Neuronal stem cell (in vitro differentiated cells): ENCODE results near the gene COQ10B.

ENCODE experiments used
- DNase-seq: peaks from one replicate; pipeline ENCODE4 v3.0.0-alpha.2; 2013; ENCODE audit warnings: low spot score
- H2AFZ ChIP-seq: one replicate; pipeline ENCODE4 v1.6.1; 2013; ENCODE audit warnings: mild to moderate bottlenecking, low read length, inconsistent platforms
- H2AK5ac ChIP-seq: 2 replicates; pipeline ENCODE4 v1.6.1; 2013; ENCODE audit warnings: low read depth, mild to moderate bottlenecking, inconsistent platforms, low read length, moderate library complexity, mixed read lengths
- H2BK120ac ChIP-seq: 2 replicates; pipeline ENCODE4 v1.6.1; 2013; ENCODE audit warnings: low read depth, mild to moderate bottlenecking, inconsistent platforms, low read length, moderate library complexity, mixed read lengths
- H2BK12ac ChIP-seq: one replicate; pipeline ENCODE4 v1.6.1; 2013; ENCODE audit warnings: low read length, inconsistent platforms
- H2BK15ac ChIP-seq: 2 replicates; pipeline ENCODE4 v1.6.1; 2013; ENCODE audit warnings: mild to moderate bottlenecking, low read length, inconsistent platforms, mixed read lengths
- H2BK5ac ChIP-seq: one replicate; pipeline ENCODE4 v1.6.1; 2013; ENCODE audit warnings: inconsistent platforms, mild to moderate bottlenecking, low read length, moderate library complexity
- H3K14ac ChIP-seq: one replicate; pipeline ENCODE4 v1.6.1; 2013; ENCODE audit warnings: low read length, inconsistent platforms
- H3K18ac ChIP-seq: 2 replicates; pipeline ENCODE4 v1.6.1; 2013; ENCODE audit warnings: low read length, inconsistent platforms
- H3K23ac ChIP-seq: 2 replicates; pipeline ENCODE4 v1.6.1; 2013; ENCODE audit warnings: low read depth, mild to moderate bottlenecking, mixed read lengths, low read length, inconsistent platforms; ENCODE audit not compliant: poor library complexity
- H3K27ac ChIP-seq: replicated peaks from 3 replicates; pipeline ENCODE4 v1.5.1; 2013; ENCODE audit warnings: low read length, inconsistent platforms
- H3K27me3 ChIP-seq, 3 experiments: 2 replicates each; pipeline ENCODE4 v1.6.1; 2013; ENCODE audit warnings: low read length in 3 of 3, mild to moderate bottlenecking in 2 of 3, inconsistent platforms in 1 of 3, low read depth in 1 of 3, mixed read lengths in 1 of 3, moderate library complexity in 1 of 3; ENCODE audit not compliant: control insufficient read depth in 3 of 3, insufficient read depth in 3 of 3
- H3K36me3 ChIP-seq, 2 donors: replicated peaks in 1 of 2; 2 replicates each; pipeline ENCODE4 v1.6.1; 2013; ENCODE audit warnings: low read length in 2 of 2; ENCODE audit not compliant: control insufficient read depth in 2 of 2, insufficient read depth in 2 of 2
- H3K4ac ChIP-seq: 2 replicates; pipeline ENCODE4 v1.6.1; 2013; ENCODE audit warnings: inconsistent platforms, mild to moderate bottlenecking, low read length, moderate library complexity
- H3K4me1 ChIP-seq, 2 donors: 1 replicate in 1 of 2; 2 replicates in 1 of 2; pipeline ENCODE4 v1.6.1; 2013; ENCODE audit warnings: low read length in 2 of 2, low read depth in 1 of 2; ENCODE audit not compliant: control insufficient read depth in 2 of 2, insufficient read depth in 1 of 2
- H3K4me2 ChIP-seq: one replicate; pipeline ENCODE4 v1.6.1; 2013; ENCODE audit warnings: mild to moderate bottlenecking, low read length, inconsistent platforms; ENCODE audit not compliant: insufficient read depth, poor library complexity, severe bottlenecking
- H3K4me3 ChIP-seq, 2 donors: 2 replicates each; pipeline ENCODE4 v1.5.1; 2013; ENCODE audit warnings: low read length in 2 of 2, mild to moderate bottlenecking in 2 of 2, inconsistent platforms in 1 of 2, moderate library complexity in 1 of 2
- H3K79me1 ChIP-seq: one replicate; pipeline ENCODE4 v1.6.1; 2013; ENCODE audit warnings: low read depth, mild to moderate bottlenecking, inconsistent platforms, low read length, moderate library complexity
- H3K9ac ChIP-seq: one replicate; pipeline ENCODE4 v1.6.1; 2013; ENCODE audit warnings: mild to moderate bottlenecking, low read depth, low read length, inconsistent platforms; ENCODE audit not compliant: poor library complexity
- H3K9me3 ChIP-seq, 2 donors: replicated peaks in 1 of 2; 2 replicates each; pipeline versions ENCODE3 to v1.6.1; 2013; ENCODE audit warnings: low read length in 2 of 2, mild to moderate bottlenecking in 2 of 2, inconsistent platforms in 1 of 2, low read depth in 1 of 2, mixed read lengths in 1 of 2, moderate library complexity in 1 of 2; ENCODE audit not compliant: control insufficient read depth in 2 of 2, insufficient read depth in 1 of 2
- H4K8ac ChIP-seq: one replicate; pipeline ENCODE4 v1.6.1; 2013; ENCODE audit warnings: low read depth, mild to moderate bottlenecking, inconsistent platforms, low read length, moderate library complexity
- H4K91ac ChIP-seq: one replicate; pipeline ENCODE4 v1.6.1; 2013; ENCODE audit warnings: low read length, low read depth, mild to moderate bottlenecking, inconsistent platforms; ENCODE audit not compliant: poor library complexity
- WGBS, 2 donors: extraction: QIAGEN DNeasy Blood & Tissue Kit; methylation state at CpG; one replicate each; pipeline ENCODE4 v1.1.7; 2013; ENCODE audit warnings: missing lambda C conversion rate in 2 of 2, mixed read lengths in 1 of 2; ENCODE audit not compliant: insufficient read length in 2 of 2, insufficient replicate concordance in 1 of 2; ENCODE audit errors: extremely low coverage in 2 of 2; 5-methylcytosine and 5-hydroxymethylcytosine counted together

COQ10B gene

DNA sequence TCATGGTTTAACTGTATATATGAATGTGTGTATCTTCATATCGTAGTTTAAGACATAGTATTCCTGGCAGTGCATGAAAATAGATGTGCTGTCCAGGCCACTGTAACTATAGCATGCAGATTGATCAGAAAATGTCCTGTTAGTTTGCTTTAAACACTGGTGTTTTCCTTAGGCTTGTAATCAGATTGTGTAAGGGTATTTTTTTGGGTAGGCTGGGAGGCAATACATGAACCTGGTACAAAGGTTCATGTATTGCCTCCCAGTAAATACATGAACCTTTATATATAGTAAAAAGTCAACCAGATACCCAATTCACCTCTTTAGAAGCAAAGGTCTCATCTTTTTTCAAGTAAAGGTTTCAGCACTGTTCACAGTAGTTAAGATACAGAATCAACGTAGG is 1.6 kb downstream of the COQ10B start:
- no peaks in the 10 kb centered on the region for H3K27me3 ChIP-seq
- H3K14ac ChIP-seq, result no peak overlapping the region
- H2BK12ac ChIP-seq, result no peak overlapping the region
- no peak overlapping the region for H4K91ac ChIP-seq
- no peak overlapping the region for H3K9ac ChIP-seq
- no peak for DNase-seq
- H3K36me3 ChIP-seq, result peaks cover 0 to 3% of the 10 kb centered on the region in 2 donors
- no CpG with 5 or more reads among the region's 2 CpGs for WGBS, 2 donors
- H2BK15ac ChIP-seq, result no peak overlapping the region
- H4K8ac ChIP-seq, result no peak overlapping the region
- H3K27ac ChIP-seq, result no peak overlapping the region
- H3K4me2 ChIP-seq, result no peak overlapping the region
- H3K4ac ChIP-seq, result no peak overlapping the region
- H3K23ac ChIP-seq, result no peak overlapping the region
- no peaks in the 10 kb centered on the region for H3K9me3 ChIP-seq
- no peak overlapping the region for H2BK120ac ChIP-seq
- no peak overlapping the region for H2BK5ac ChIP-seq
- no peak overlapping the region for H2AK5ac ChIP-seq
- H2AFZ ChIP-seq, result no peak overlapping the region
- peaks cover 2 to 4% of the 10 kb centered on the region in 2 donors for H3K4me1 ChIP-seq
- H3K18ac ChIP-seq, result no peak overlapping the region
- no peaks in the 10 kb centered on the region for H3K79me1 ChIP-seq
- peak overlapping the region in 1 of 2 donors; percentile 54 for H3K4me3 ChIP-seq

DNA sequence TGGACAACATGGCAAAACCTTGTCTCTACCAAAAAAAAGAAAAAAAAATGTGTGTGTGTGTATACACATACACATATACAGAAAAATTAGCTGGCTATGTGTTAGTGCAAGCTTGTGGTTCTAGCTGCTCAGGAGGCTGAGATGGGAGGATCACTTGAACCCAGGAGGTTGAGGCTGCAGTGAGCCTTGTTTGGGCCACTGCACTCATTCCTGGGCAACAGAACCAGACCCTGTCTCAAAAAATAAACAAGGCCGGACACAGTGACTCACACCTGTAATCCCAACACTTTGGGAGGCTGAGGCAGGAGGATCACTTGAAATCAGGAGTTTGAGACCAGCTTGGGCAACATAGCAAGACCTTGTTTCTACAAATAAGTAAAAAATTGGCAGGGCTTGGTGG is 2.1 kb downstream of the COQ10B start:
- no CpG with 5 or more reads among the region's 1 CpG for WGBS, 2 donors
- H3K4me1 ChIP-seq, result peaks cover 2 to 4% of the 10 kb centered on the region in 2 donors
- no peak overlapping the region for H2BK5ac ChIP-seq
- no peaks in the 10 kb centered on the region for H3K79me1 ChIP-seq
- H3K23ac ChIP-seq, result no peak overlapping the region
- no peak for DNase-seq
- no peak overlapping the region for H2AK5ac ChIP-seq
- no peak overlapping the region for H3K14ac ChIP-seq
- H3K27me3 ChIP-seq, result no peaks in the 10 kb centered on the region
- H3K18ac ChIP-seq, result no peak overlapping the region
- no peak overlapping the region for H2BK12ac ChIP-seq
- no peak overlapping the region for H2AFZ ChIP-seq
- peaks cover 0 to 8% of the 10 kb centered on the region in 2 donors for H3K36me3 ChIP-seq
- H3K4me3 ChIP-seq, result no peak overlapping the region
- H3K9me3 ChIP-seq, result no peaks in the 10 kb centered on the region
- H2BK120ac ChIP-seq, result no peak overlapping the region
- no peak overlapping the region for H3K4me2 ChIP-seq
- H4K91ac ChIP-seq, result no peak overlapping the region
- H3K4ac ChIP-seq, result no peak overlapping the region
- H3K27ac ChIP-seq, result no peak overlapping the region
- no peak overlapping the region for H3K9ac ChIP-seq
- H4K8ac ChIP-seq, result no peak overlapping the region
- H2BK15ac ChIP-seq, result no peak overlapping the region

DNA sequence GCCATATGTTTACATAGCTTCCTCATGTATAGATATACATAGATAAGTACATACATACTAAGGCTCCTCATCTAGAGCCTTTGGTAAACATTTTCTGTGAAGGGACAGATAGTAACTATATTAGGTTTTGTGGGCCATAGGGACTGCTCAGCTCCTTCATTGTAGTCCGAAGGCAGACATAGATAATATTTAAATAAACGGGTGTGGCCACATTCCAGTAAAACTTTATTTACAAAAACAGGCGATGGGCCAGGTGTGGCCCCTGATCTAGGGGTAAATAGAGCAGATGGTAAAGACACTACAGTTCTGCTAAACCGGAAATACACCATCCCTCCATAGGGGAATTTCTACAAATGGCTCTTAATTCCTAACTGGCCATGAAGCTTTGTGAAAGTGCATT is 7.3 kb downstream of the COQ10B start:
- no CpG with 5 or more reads among the region's 4 CpGs for whole genome bisulfite sequencing, 2 donors
- Histone ChIP-seq H2BK5ac (no peak overlapping the region), H3K27ac (no peak overlapping the region), H3K23ac (no peak overlapping the region), H2BK12ac (no peak overlapping the region), H3K14ac (no peak overlapping the region), H3K27me3 (no peaks in the 10 kb centered on the region), H3K4me2 (no peak overlapping the region), H2AFZ (no peak overlapping the region), H4K8ac (no peak overlapping the region), H3K4ac (no peak overlapping the region), H2BK120ac (no peak overlapping the region), H2AK5ac (no peak overlapping the region), H3K18ac (no peak overlapping the region), H4K91ac (no peak overlapping the region), H3K9me3 (no peaks in the 10 kb centered on the region), H3K36me3 (peaks cover 4 to 32% of the 10 kb centered on the region in 2 donors), H3K4me1 (no peaks in the 10 kb centered on the region), H3K79me1 (no peaks in the 10 kb centered on the region), H3K4me3 (no peak overlapping the region), H3K9ac (no peak overlapping the region), H2BK15ac (no peak overlapping the region)
- DNase-seq, result no peak

DNA sequence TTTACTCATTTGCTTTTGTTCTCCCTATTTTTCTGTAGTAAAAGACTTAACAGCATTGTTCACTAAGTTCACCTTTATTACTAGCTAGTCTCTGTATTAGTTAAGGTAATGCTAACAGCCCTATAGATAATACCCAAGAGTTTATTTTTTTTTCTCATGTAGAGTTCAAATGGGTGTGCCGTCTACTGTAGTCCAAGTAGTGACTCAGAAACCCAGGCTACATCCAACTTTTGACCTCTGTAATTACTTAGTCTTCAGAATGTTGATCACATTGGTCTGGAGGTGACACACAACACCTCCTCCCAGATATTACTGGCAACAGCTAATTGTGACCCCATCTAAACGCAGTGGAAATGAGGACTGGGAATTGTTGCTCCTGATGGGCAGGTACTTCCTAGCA is 7.7 kb downstream of the COQ10B start:
- WGBS, 2 donors, result no CpG with 5 or more reads among the region's 2 CpGs
- no peak overlapping the region for H2BK5ac ChIP-seq
- H3K27ac ChIP-seq, result no peak overlapping the region
- H3K14ac ChIP-seq, result no peak overlapping the region
- H3K4me3 ChIP-seq, result no peak overlapping the region
- H3K4me1 ChIP-seq, result no peaks in the 10 kb centered on the region
- H3K23ac ChIP-seq, result no peak overlapping the region
- no peak overlapping the region for H2AFZ ChIP-seq
- H2BK12ac ChIP-seq, result no peak overlapping the region
- no peak overlapping the region for H4K8ac ChIP-seq
- H2BK15ac ChIP-seq, result no peak overlapping the region
- H3K4ac ChIP-seq, result no peak overlapping the region
- no peaks in the 10 kb centered on the region for H3K79me1 ChIP-seq
- no peak for DNase-seq
- H3K9ac ChIP-seq, result no peak overlapping the region
- peaks cover 5 to 36% of the 10 kb centered on the region in 2 donors for H3K36me3 ChIP-seq
- no peak overlapping the region for H3K18ac ChIP-seq
- no peak overlapping the region for H4K91ac ChIP-seq
- no peak overlapping the region for H2BK120ac ChIP-seq
- H3K9me3 ChIP-seq, result no peaks in the 10 kb centered on the region
- H2AK5ac ChIP-seq, result no peak overlapping the region
- no peak overlapping the region for H3K4me2 ChIP-seq
- H3K27me3 ChIP-seq, result no peaks in the 10 kb centered on the region
